Measurements from ENCODE around the gene PDE8B. TPM values are rescaled to one million over a fixed set of nuclear protein-coding genes. Genes with fewer than 3 reads are reported as not detected.

Gene PDE8B
- total and polyA plus RNA-seq, 7 donors, result 0.23 to 11.3 (median 2.9) TPM

- TF ChIP-seq CTCF (IDR thresholded peaks at IDR 0.05), result no peak
- TF ChIP-seq POLR2A (IDR thresholded peaks at IDR 0.05), result no peak
- no peak for TF ChIP-seq EP300 (IDR thresholded peaks at IDR 0.05)
- no peak for TF ChIP-seq POLR2AphosphoS5 (IDR thresholded peaks at IDR 0.05)
- Histone ChIP-seq H3K27me3 (peaks cover 0 to 8% (median 3%) of the 10 kb centered on the region in 3 donors), H3K27ac (no peak overlapping the region), H3K36me3 (no peaks in the 10 kb centered on the region), H3K4me1 (peaks cover 0 to 19% (median 10%) of the 10 kb centered on the region in 4 donors), H3K9me3 (no peaks in the 10 kb centered on the region), H3K4me3 (no peak overlapping the region)
- DNase-seq, result no peak
- intact Hi-C loops (cut with DNase I), result loop anchor here (5.0 kb wide), 1 partner anchor 41 kb away; no protein-coding TSS in a partner anchor
- 97% methylated on average over 1 of the region's 1 CpG for WGBS, 2 donors
These were observed 1.8 kb upstream of the PDE8B start for GRCh38 chr5:77208507-77209163.

GRCh38 chr5:77209495-77210090 is 887 bp upstream of the PDE8B start:
- peaks cover 0 to 22% (median 10%) of the 10 kb centered on the region in 4 donors for H3K4me1 ChIP-seq
- peak overlapping the region; percentile 40 to 86 (median 68) for H3K4me3 ChIP-seq
- intact Hi-C loops (cut with DNase I), result loop anchor here (2.0 to 5.0 kb wide), 4 partner anchors 42 to 228 kb away; no protein-coding TSS in a partner anchor
- H3K27ac ChIP-seq, result peak overlapping the region in 1 of 4 donors; percentile 57
- no peaks in the 10 kb centered on the region for H3K36me3 ChIP-seq
- WGBS, 2 donors, result 78 to 82% methylated on average over 14 of the region's 14 CpGs
- no peak for TF ChIP-seq EP300 (IDR thresholded peaks at IDR 0.05)
- TF ChIP-seq POLR2A (IDR thresholded peaks at IDR 0.05), result no peak
- H3K9me3 ChIP-seq, result no peaks in the 10 kb centered on the region
- DNase-seq, result no peak
- H3K27me3 ChIP-seq, result peaks cover 0 to 8% (median 3%) of the 10 kb centered on the region in 3 donors

GRCh38 chr5:77210964-77211690 is 647 bp downstream of the PDE8B start:
- H3K9me3 ChIP-seq, result no peaks in the 10 kb centered on the region
- peak overlapping the region; percentile 40 to 86 (median 68) for H3K4me3 ChIP-seq
- H3K27ac ChIP-seq, result peak overlapping the region in 1 of 4 donors; percentile 11
- H3K27me3 ChIP-seq, result peaks cover 0 to 8% (median 3%) of the 10 kb centered on the region in 3 donors
- intact Hi-C loops (cut with DNase I), result loop anchor here (1.0 to 5.0 kb wide), 4 partner anchors 66 to 281 kb away; partner anchors contain the start of gene WDR41
- H3K36me3 ChIP-seq, result no peaks in the 10 kb centered on the region
- no peak for DNase-seq
- 1 to 2% methylated on average over 61 of the region's 61 CpGs for WGBS, 2 donors
- TF ChIP-seq EP300 (IDR thresholded peaks at IDR 0.05) (no peak), POLR2A (IDR thresholded peaks at IDR 0.05) (no peak), POLR2AphosphoS5 (IDR thresholded peaks at IDR 0.05) (no peak), CTCF (IDR thresholded peaks at IDR 0.05) (no peak)
- H3K4me1 ChIP-seq, result peaks cover 0 to 22% (median 10%) of the 10 kb centered on the region in 4 donors

- peak overlapping the region in 3 of 4 donors; percentile 62 to 86 (median 75) for H3K4me3 ChIP-seq
- TF ChIP-seq POLR2A (IDR thresholded peaks at IDR 0.05) (no peak), EP300 (IDR thresholded peaks at IDR 0.05) (no peak), CTCF (IDR thresholded peaks at IDR 0.05) (no peak), POLR2AphosphoS5 (IDR thresholded peaks at IDR 0.05) (no peak)
- H3K36me3 ChIP-seq, result no peaks in the 10 kb centered on the region
- no peak overlapping the region for H3K27ac ChIP-seq
- H3K4me1 ChIP-seq, result peaks cover 0 to 22% (median 10%) of the 10 kb centered on the region in 4 donors
- H3K9me3 ChIP-seq, result no peaks in the 10 kb centered on the region
- peaks cover 0 to 8% (median 3%) of the 10 kb centered on the region in 3 donors for H3K27me3 ChIP-seq
- intact Hi-C loops (cut with DNase I), result loop anchor here (1.0 to 5.0 kb wide), 4 partner anchors 67 to 281 kb away; partner anchors contain the start of gene WDR41
- no peak for DNase-seq
- 16 to 23% methylated on average over 10 of the region's 10 CpGs for WGBS, 2 donors
These were observed 1.2 kb downstream of the PDE8B start for GRCh38 chr5:77211691-77212047.

All from sigmoid colon (tissue), 7 donors.